HepG2 (cell line): Measurements from ENCODE around the gene ELANE. TPM values are rescaled to one million over a fixed set of nuclear protein-coding genes. Genes with fewer than 3 reads are reported as not detected.

Source experiments
- ATAC-seq: fragments of 200-7000 bp; cut with Tn5 transposase; 3 replicates; pipeline ENCODE4 v1.9.1; 2020; ENCODE audit warnings: mild to moderate bottlenecking, moderate library complexity
- BruUV-seq: library from RNA; stranded (reverse); fragments of 400-500 nt; replicated peaks from 2 replicates; lab custom pipeline; 2021; lab: Mats Ljungman, UMichigan
- CTCF ChIA-PET: fragments of 300-600 bp; formaldehyde crosslinking; extraction: SDS; loops from one replicate; lab custom pipeline; 2021; ENCODE audit warnings: low total read pairs, inconsistent platforms, low intra/inter-chr PET ratio; lab: Yijun Ruan, JAX
- POLR2A ChIA-PET: fragments of 350-600 bp; sonication (Branson Sonifier 250); formaldehyde crosslinking; loops from one replicate; lab custom pipeline; 2020; ENCODE audit warnings: antibody characterized with exemption, inconsistent platforms; lab: Yijun Ruan, JAX
- DNase-seq: peaks from one replicate; pipeline ENCODE4 v3.0.0-alpha.2; 2015; ENCODE audit warnings: low spot score
- FAIRE-seq: peaks from 3 replicates; lab custom pipeline; 2011; peaks lifted over from hg19 to GRCh38; lab: Jason Lieb, UNC
- H2AFZ ChIP-seq: one replicate; pipeline ENCODE4 v1.6.1; 2011; ENCODE audit warnings: low read length, inconsistent platforms
- H3K27ac ChIP-seq: fragments of 300-600 bp; 3 replicates; pipeline ENCODE4 v1.8.0; 2011; ENCODE audit warnings: mixed run types, mild to moderate bottlenecking, mixed read lengths, low read length, inconsistent platforms; ENCODE audit not compliant: insufficient read depth; ENCODE audit errors: extremely low read length
- H3K27me3 ChIP-seq, 2 experiments: fragments of 200-600 bp in 1 of 2; 2 replicates in 1 of 2; 3 replicates in 1 of 2; pipeline versions ENCODE4 v1.6.0 to v1.8.0; 2011; ENCODE audit warnings: low read length in 2 of 2, mild to moderate bottlenecking in 2 of 2, moderate library complexity in 2 of 2, inconsistent platforms in 1 of 2; ENCODE audit not compliant: insufficient read depth in 2 of 2, control insufficient read depth in 1 of 2
- H3K36me3 ChIP-seq, 2 experiments: fragments of 200-600 bp in 1 of 2; replicated peaks in 1 of 2; 2 replicates in 1 of 2; 3 replicates in 1 of 2; pipeline versions ENCODE4 v1.5.1 to v1.8.0; 2011; ENCODE audit warnings: low read length in 2 of 2, inconsistent platforms in 1 of 2; ENCODE audit not compliant: insufficient read depth in 2 of 2, control insufficient read depth in 1 of 2
- H3K4me1 ChIP-seq: 2 replicates; pipeline ENCODE4 v1.5.1; 2012; ENCODE audit warnings: low read length, inconsistent platforms; ENCODE audit not compliant: insufficient read depth
- H3K4me2 ChIP-seq: 2 replicates; pipeline ENCODE4 v1.6.0; 2011; ENCODE audit warnings: low read depth, low read length, inconsistent platforms
- H3K4me3 ChIP-seq, 3 experiments: fragments of 200-600 bp in 1 of 3; sonication (generic), shearing (Covaris generic) in 1 of 3; replicated peaks in 1 of 3; 2 replicates each; pipeline ENCODE4 v1.5.1; 2011 to 2016; ENCODE audit warnings: low read length in 3 of 3, inconsistent platforms in 2 of 3, low read depth in 2 of 3, mild to moderate bottlenecking in 2 of 3, control low read depth in 1 of 3, mixed read lengths in 1 of 3; ENCODE audit not compliant: insufficient read depth in 1 of 3
- H3K79me2 ChIP-seq: one replicate; pipeline ENCODE4 v1.6.1; 2011; ENCODE audit warnings: low read length, inconsistent platforms; ENCODE audit not compliant: insufficient read depth
- H3K9ac ChIP-seq: 2 replicates; pipeline ENCODE4 v1.6.0; 2011; ENCODE audit warnings: mild to moderate bottlenecking, low read depth, low read length, inconsistent platforms; ENCODE audit not compliant: insufficient read depth
- H3K9me3 ChIP-seq: 2 replicates; pipeline ENCODE4 v1.5.1; 2012; ENCODE audit warnings: mild to moderate bottlenecking, low read length
- H4K20me1 ChIP-seq: 2 replicates; pipeline ENCODE4 v1.6.0; 2011; ENCODE audit warnings: inconsistent platforms, mild to moderate bottlenecking, low read length, moderate library complexity; ENCODE audit not compliant: insufficient read depth
- AGO1 ChIP-seq: fragments of 200-400 bp; formaldehyde crosslinking; IDR thresholded peaks from 2 replicates; pipeline ENCODE4 v1.6.1; 2017; ENCODE audit warnings: mild to moderate bottlenecking, low read depth, low read length, moderate library complexity; ENCODE audit not compliant: poor library complexity, severe bottlenecking
- AGO2 ChIP-seq: fragments of 200-400 bp; formaldehyde crosslinking; optimal IDR thresholded peaks from 2 replicates; pipeline ENCODE3; 2017; ENCODE audit warnings: mild to moderate bottlenecking, low read depth, low read length, moderate library complexity
- MZF1 ChIP-seq: sonication (generic); formaldehyde crosslinking; IDR thresholded peaks from 2 replicates; pipeline ENCODE4 v1.8.1; 2023; ENCODE audit warnings: mild to moderate bottlenecking, missing genetic modification reagents, borderline replicate concordance
- RBFOX2 ChIP-seq: fragments of 200-400 bp; formaldehyde crosslinking; IDR thresholded peaks from 2 replicates; pipeline ENCODE4 v1.6.1; 2017; ENCODE audit warnings: low read depth, mild to moderate bottlenecking, low read length
- RBM22 ChIP-seq: fragments of 200-400 bp; formaldehyde crosslinking; optimal IDR thresholded peaks from 2 replicates; pipeline ENCODE3; 2017; ENCODE audit warnings: mild to moderate bottlenecking, low read length, moderate library complexity
- ZNF879 ChIP-seq: sonication (generic); formaldehyde crosslinking; IDR thresholded peaks from 2 replicates; pipeline ENCODE4 v1.8.1; 2023; ENCODE audit warnings: missing genetic modification reagents
- WGBS: methylation state at CpG from one replicate; pipeline ENCODE4 v1.1.6; 2017; ENCODE audit warnings: low lambda C conversion rate; 5-methylcytosine and 5-hydroxymethylcytosine counted together
- in situ Hi-C: cut with HindIII; loops from 2 replicates; pipeline ENCODE4 v1.10.0; 2017; ENCODE audit warnings: low pct_unique_long_range_greater_than_20kb; ENCODE audit not compliant: extremely low pct_ligation_motif_present
- intact Hi-C: fragments of 100-400 bp; cut with micrococcal nuclease; formaldehyde crosslinking; loops from one replicate; pipeline ENCODE4 v1.10.0; 2022; ENCODE audit not compliant: unreplicated experiment
- polyA plus RNA-seq, 8 experiments: library from polyadenylated mRNA; depleted of rRNA in 3 of 8; stranded (reverse) in 7 of 8; unstranded in 1 of 8; fragments of >200 nt; fragmentation: Illumina TruSeq in 4 of 8; extraction: Trizol in 4 of 8; gene quantifications; 2 replicates each; pipeline versions ENCODE4 v1.2.1 to v1.2.3, GENCODE V29; 2011 to 2016; ENCODE audit warnings: low read depth in 4 of 8, missing spikeins in 1 of 8, mixed read lengths in 1 of 8; ENCODE audit not compliant: insufficient read depth in 1 of 8
- total RNA-seq, 5 experiments: library from RNA; depleted of rRNA; stranded (reverse); fragments of >200 nt; fragmentation: Illumina TruSeq; extraction: Trizol; gene quantifications; 2 replicates each; pipeline ENCODE4 v1.2.3, GENCODE V29; 2016; ENCODE audit warnings: low read depth in 1 of 5
- TF ChIP-seq, protein P1 (sequence below): sonication (generic); formaldehyde crosslinking; IDR thresholded peaks from 2 replicates; pipeline ENCODE4 v1.8.1; 2022; ENCODE audit warnings: mild to moderate bottlenecking, missing genetic modification reagents
- TF ChIP-seq, protein P2 (sequence below): sonication (generic); formaldehyde crosslinking; IDR thresholded peaks from 2 replicates; pipeline ENCODE4 v1.9.0; 2021; ENCODE audit warnings: missing genetic modification reagents, borderline replicate concordance
- TF ChIP-seq, protein P3 (sequence below): sonication (generic); formaldehyde crosslinking; IDR thresholded peaks from 2 replicates; pipeline ENCODE4 v1.8.0; 2022; ENCODE audit warnings: missing genetic modification reagents, mild to moderate bottlenecking, borderline replicate concordance

Gene ELANE
- total and polyA plus RNA-seq, 2 of the 13 experiments (the other 11 are each of a cell fraction or from before 2014, with no cell fraction given) = not detected

DNA sequence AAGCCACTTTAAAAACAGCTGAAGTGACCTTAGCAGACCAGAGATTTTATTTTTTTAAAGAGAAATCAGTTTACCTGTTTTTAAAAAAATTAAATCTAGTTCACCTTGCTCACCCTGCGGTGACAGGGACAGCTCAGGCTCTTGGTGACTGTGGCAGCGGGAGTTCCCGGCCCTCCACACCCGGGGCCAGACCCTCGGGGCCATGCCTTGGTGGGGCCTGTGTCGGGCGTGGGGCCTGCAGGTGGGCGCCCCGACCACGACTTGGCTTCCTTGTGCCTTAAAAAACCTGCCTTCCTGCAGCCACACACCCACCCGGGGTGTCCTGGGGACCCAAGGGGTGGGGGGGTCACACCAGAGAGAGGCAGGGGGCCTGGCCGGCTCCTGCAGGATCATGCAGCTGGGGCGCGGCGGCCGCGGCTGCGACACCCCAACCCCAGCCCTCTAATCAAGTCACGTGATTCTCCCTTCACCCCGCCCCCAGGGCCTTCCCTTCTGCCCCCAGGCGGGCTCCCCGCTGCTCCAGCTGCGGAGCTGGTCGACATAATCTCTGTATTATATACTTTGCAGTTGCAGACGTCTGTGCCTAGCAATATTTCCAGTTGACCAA lies 41.1 kb upstream of the ELANE start:
- ChIA-PET POLR2A (no interaction called here), CTCF (no interaction called here)
- no peak for ATAC-seq
- Histone ChIP-seq H3K4me2 (no peak overlapping the region), H3K27ac (no peak overlapping the region), H4K20me1 (peaks cover 47% of the 10 kb centered on the region), H3K9ac (no peak overlapping the region), H3K36me3 (peaks cover 30 to 58% of the 10 kb centered on the region in 2 experiments; a peak in 4 of 5 replicates), H3K4me3 (no peak overlapping the region), H3K79me2 (peaks cover 18% of the 10 kb centered on the region), H2AFZ (no peak overlapping the region), H3K27me3 (no peaks in the 10 kb centered on the region), H3K9me3 (no peaks in the 10 kb centered on the region), H3K4me1 (no peaks in the 10 kb centered on the region)
- in situ Hi-C loops (no loop called here), intact Hi-C loops (no loop called here)
- 95% methylated on average over 11 of the region's 25 CpGs for WGBS
- no peak for DNase-seq
- TF ChIP-seq RBM22 (peak; percentile 6), AGO2 (peak; percentile 65), MZF1 (CRISPR knock-in tag) (no peak), AGO1 (peak; percentile 29), ZNF879 (CRISPR knock-in tag) (no peak), RBFOX2 (peak; percentile 60)
- TF ChIP-seq, protein P1, sequence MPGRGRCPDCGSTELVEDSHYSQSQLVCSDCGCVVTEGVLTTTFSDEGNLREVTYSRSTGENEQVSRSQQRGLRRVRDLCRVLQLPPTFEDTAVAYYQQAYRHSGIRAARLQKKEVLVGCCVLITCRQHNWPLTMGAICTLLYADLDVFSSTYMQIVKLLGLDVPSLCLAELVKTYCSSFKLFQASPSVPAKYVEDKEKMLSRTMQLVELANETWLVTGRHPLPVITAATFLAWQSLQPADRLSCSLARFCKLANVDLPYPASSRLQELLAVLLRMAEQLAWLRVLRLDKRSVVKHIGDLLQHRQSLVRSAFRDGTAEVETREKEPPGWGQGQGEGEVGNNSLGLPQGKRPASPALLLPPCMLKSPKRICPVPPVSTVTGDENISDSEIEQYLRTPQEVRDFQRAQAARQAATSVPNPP (CRISPR knock-in tag) = no peak
- TF ChIP-seq, protein P2, sequence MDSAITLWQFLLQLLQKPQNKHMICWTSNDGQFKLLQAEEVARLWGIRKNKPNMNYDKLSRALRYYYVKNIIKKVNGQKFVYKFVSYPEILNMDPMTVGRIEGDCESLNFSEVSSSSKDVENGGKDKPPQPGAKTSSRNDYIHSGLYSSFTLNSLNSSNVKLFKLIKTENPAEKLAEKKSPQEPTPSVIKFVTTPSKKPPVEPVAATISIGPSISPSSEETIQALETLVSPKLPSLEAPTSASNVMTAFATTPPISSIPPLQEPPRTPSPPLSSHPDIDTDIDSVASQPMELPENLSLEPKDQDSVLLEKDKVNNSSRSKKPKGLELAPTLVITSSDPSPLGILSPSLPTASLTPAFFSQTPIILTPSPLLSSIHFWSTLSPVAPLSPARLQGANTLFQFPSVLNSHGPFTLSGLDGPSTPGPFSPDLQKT (CRISPR knock-in tag) = no peak
- TF ChIP-seq, protein P3, sequence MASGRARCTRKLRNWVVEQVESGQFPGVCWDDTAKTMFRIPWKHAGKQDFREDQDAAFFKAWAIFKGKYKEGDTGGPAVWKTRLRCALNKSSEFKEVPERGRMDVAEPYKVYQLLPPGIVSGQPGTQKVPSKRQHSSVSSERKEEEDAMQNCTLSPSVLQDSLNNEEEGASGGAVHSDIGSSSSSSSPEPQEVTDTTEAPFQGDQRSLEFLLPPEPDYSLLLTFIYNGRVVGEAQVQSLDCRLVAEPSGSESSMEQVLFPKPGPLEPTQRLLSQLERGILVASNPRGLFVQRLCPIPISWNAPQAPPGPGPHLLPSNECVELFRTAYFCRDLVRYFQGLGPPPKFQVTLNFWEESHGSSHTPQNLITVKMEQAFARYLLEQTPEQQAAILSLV (CRISPR knock-in tag) = no peak
- no peak for FAIRE-seq
- no TSS peak for BruUV-seq
